Activated naive CD8-positive, alpha-beta T cell treated with anti-CD3 and anti-CD28 coated beads for 36 hours (primary cell): ENCODE measurements around the gene SLC26A11. TPM values are rescaled to one million over a fixed set of nuclear protein-coding genes. Genes with fewer than 3 reads are reported as not detected.

Experiments
- DNase-seq: peaks from one replicate; pipeline ENCODE4 v3.0.0; 2021
- H3K27ac Mint-ChIP-seq: one replicate; pipeline ENCODE4 v1.8.0; 2022; ENCODE audit warnings: mild to moderate bottlenecking, moderate library complexity, mixed read lengths
- H3K27me3 Mint-ChIP-seq: one replicate; pipeline ENCODE4 v1.8.0; 2022; ENCODE audit warnings: mild to moderate bottlenecking, mixed read lengths
- H3K36me3 Mint-ChIP-seq: one replicate; pipeline ENCODE4 v1.8.0; 2021; ENCODE audit warnings: mild to moderate bottlenecking, mixed read lengths
- H3K4me1 Mint-ChIP-seq: one replicate; pipeline ENCODE4 v1.8.0; 2021; ENCODE audit warnings: mixed read lengths
- H3K4me3 Mint-ChIP-seq: one replicate; pipeline ENCODE4 v1.8.0; 2022; ENCODE audit warnings: mild to moderate bottlenecking, moderate library complexity, mixed read lengths
- H3K9me3 Mint-ChIP-seq: one replicate; pipeline ENCODE4 v1.8.0; 2022; ENCODE audit warnings: mixed read lengths
- total RNA-seq, 2 experiments: library from RNA; stranded (reverse); gene quantifications; one replicate each; pipeline ENCODE4 v1.2.3, GENCODE V29; 2021

The SLC26A11 gene
- total RNA-seq, 2 experiments from 2014 or later, result 1.7 to 2.3 TPM

DNA sequence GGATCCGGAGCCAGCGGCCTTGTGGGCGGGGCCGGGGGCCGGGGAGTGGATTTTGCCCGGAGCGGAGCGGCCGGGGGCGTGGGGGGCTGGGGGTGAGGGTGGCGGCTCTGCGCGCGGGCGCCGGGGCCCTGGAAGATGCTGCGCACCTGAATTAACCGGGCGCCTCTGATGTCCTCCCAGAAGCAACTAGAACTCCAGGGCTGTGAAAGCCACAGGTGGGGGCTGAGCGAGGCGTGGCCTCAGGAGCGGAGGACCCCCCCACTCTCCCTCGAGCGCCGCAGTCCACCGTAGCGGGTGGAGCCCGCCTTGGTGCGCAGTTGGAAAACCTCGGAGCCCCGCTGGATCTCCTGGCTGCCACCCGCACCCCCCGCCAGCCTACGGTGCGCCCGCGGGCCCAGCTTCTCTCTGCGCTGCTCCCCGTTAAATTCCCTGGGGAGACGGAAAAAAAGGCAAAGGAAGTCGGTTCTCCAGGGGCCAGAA lies 549 bp downstream of the SLC26A11 start:
- H3K4me1 Mint-ChIP-seq, result peaks cover 29% of the 10 kb centered on the region
- H3K27ac Mint-ChIP-seq, result no peak overlapping the region
- no peak for DNase-seq
- H3K4me3 Mint-ChIP-seq, result peak overlapping the region; percentile 61
- H3K9me3 Mint-ChIP-seq, result no peaks in the 10 kb centered on the region
- H3K27me3 Mint-ChIP-seq, result no peaks in the 10 kb centered on the region
- H3K36me3 Mint-ChIP-seq, result peaks cover 2% of the 10 kb centered on the region

DNA sequence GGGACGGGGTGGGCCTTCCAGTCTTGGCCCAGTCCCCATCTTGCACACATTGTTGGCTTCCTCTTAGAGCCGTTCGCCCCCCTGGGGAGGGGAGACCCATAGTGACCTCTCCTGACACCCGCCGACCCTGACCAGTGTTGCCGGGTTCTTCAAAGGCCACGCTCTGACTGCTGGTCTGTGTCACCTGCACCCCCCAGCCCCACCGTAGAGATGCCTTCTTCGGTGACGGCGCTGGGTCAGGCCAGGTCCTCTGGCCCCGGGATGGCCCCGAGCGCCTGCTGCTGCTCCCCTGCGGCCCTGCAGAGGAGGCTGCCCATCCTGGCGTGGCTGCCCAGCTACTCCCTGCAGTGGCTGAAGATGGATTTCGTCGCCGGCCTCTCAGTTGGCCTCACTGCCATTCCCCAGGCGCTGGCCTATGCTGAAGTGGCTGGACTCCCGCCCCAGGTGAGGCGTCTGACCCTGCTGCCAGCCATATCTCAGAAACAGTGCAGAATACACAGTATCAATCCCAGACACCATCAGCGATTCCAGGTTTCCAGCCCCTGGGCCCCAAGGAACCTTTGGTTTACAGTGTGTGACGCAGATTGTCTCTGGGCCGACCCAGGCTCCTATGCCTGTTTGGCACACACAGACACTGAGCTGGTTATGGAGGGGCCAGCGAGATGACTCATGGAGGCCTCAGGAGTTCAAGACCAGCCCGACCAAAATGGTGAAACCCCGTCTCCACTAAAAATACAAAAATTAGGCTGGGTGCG lies 1.3 kb downstream of the SLC26A11 start:
- Mint-ChIP-seq H3K27ac (no peak overlapping the region), H3K36me3 (peaks cover 2% of the 10 kb centered on the region), H3K27me3 (no peaks in the 10 kb centered on the region), H3K9me3 (no peaks in the 10 kb centered on the region), H3K4me3 (peak overlapping the region; percentile 61), H3K4me1 (peaks cover 29% of the 10 kb centered on the region)
- DNase-seq, result no peak

GRCh38 chr17:80222376-80223141 lies 2.3 kb downstream of the SLC26A11 start:
- Mint-ChIP-seq H3K9me3 (no peaks in the 10 kb centered on the region), H3K4me3 (no peak overlapping the region), H3K4me1 (peaks cover 24% of the 10 kb centered on the region), H3K27me3 (no peaks in the 10 kb centered on the region), H3K27ac (no peak overlapping the region), H3K36me3 (peaks cover under 1% of the 10 kb centered on the region)
- no peak for DNase-seq

DNA sequence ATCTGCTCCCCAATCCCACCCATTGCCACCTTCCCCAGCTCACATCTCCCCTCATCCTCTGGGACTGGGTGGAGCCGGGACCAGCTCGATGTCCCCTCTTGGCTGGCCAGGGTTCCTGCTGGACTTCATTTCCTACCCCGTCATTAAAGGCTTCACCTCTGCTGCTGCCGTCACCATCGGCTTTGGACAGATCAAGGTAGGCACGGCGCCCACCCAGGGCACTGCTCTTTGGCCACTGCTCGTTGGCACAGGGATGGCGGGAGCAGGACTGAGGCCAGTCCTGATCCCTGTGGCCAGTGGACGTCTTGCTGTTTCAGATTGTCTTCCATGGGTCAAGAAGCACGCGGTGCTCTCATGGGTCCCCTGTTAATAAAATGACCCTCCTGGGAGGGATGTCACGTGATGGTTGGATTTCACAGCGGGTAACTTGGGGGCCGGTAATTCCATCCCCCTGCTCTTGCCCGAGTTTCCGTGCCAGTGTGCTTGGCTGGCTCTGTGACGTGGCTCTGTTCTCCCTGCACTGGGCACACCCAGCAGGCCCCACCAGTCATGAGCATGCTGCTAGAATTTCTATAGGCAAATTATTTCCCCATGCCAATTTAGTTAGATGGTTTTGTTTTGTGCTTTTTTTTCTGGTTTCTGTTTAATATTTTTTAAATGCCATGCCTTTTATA lies 3.1 kb downstream of the SLC26A11 start:
- Mint-ChIP-seq H3K9me3 (no peaks in the 10 kb centered on the region), H3K4me3 (no peak overlapping the region), H3K4me1 (peaks cover 21% of the 10 kb centered on the region), H3K27me3 (no peaks in the 10 kb centered on the region), H3K36me3 (no peaks in the 10 kb centered on the region), H3K27ac (no peak overlapping the region)
- DNase-seq, result no peak

DNA sequence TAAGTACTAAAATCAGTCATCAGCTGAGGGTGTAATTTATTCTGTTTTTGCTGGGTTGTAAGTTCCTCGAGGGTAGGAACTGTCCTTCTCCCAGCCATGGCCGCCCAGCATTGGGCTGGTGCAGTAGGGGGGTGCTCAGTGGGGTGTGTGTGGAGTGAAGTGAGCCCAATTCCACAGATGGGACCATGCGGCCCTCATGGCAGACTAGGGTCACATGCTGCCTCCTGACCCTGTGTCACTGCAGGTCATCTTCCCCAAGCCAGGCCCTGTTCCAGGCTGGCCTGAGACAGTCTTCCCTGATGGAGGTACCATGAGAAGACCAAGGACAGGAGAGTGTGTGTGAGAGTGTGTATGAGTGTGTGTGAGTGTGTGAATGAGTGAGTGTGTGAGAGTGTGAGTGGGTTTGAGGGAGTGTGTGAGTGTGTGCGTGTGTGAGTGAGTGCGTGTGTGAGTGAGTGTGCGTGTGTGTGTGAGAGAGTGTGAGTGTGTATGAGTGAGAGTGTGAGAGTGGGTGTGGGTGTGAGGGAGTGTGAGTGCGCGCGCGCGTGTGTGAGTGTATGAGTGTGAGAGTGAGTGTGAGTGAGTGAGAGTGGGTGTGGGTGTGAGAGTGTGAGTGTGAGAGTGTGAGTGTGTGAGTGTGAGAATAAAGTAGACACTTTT lies 3.7 kb downstream of the SLC26A11 start:
- H3K27ac Mint-ChIP-seq, result no peak overlapping the region
- H3K36me3 Mint-ChIP-seq, result no peaks in the 10 kb centered on the region
- no peak overlapping the region for H3K4me3 Mint-ChIP-seq
- DNase-seq, result no peak
- H3K9me3 Mint-ChIP-seq, result no peaks in the 10 kb centered on the region
- peaks cover 14% of the 10 kb centered on the region for H3K4me1 Mint-ChIP-seq
- no peaks in the 10 kb centered on the region for H3K27me3 Mint-ChIP-seq

GRCh38 chr17:80224683-80225082 lies 4.5 kb downstream of the SLC26A11 start:
- DNase-seq, result no peak
- peaks cover 8% of the 10 kb centered on the region for H3K4me1 Mint-ChIP-seq
- no peaks in the 10 kb centered on the region for H3K27me3 Mint-ChIP-seq
- no peaks in the 10 kb centered on the region for H3K9me3 Mint-ChIP-seq
- H3K27ac Mint-ChIP-seq, result no peak overlapping the region
- H3K4me3 Mint-ChIP-seq, result no peak overlapping the region
- H3K36me3 Mint-ChIP-seq, result no peaks in the 10 kb centered on the region

DNA sequence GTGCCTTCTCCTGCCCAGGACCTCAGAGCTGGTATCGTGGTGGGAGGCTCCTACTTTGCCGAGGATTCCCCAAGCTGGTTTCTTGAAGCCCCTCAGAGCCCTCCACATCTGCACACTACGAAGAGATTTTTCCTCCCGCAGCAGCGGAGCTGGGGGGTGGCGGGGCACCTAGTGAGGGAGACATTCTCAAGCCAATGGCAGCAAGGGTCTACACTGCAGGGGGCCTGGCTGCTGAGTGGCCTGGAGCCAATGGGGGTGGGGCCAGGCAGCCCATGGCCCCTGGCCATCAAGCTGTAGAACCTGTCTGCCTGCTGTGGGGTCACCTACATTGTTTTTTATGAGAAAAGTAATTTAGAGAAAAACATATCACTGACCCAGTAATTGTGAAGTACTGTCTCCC lies 5.0 kb downstream of the SLC26A11 start:
- Mint-ChIP-seq H3K4me1 (peaks cover 5% of the 10 kb centered on the region), H3K27me3 (no peaks in the 10 kb centered on the region), H3K4me3 (no peak overlapping the region), H3K27ac (no peak overlapping the region), H3K9me3 (no peaks in the 10 kb centered on the region), H3K36me3 (no peaks in the 10 kb centered on the region)
- DNase-seq, result no peak

DNA sequence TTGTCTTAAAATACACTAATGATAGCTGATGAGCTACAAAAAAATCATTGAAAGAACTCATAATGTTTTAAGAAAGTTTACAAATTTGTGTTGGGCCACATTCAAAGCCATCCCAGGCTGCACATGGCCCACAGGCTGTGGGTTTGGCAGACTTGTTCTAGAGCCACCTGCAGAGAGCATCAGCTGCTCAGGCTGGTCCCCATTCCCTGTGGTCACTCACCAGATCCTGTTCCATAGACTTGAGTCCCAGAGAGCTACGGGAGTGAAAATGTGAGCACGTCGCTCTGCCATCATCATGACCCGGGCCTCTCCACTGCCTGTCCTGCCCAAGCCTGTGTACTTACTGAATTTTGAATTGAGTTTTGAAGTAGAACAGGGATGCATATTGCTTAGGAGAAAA lies 6.9 kb downstream of the SLC26A11 start:
- no peak overlapping the region for H3K27ac Mint-ChIP-seq
- no peak overlapping the region for H3K4me3 Mint-ChIP-seq
- peaks cover 7% of the 10 kb centered on the region for H3K36me3 Mint-ChIP-seq
- no peak for DNase-seq
- H3K27me3 Mint-ChIP-seq, result no peaks in the 10 kb centered on the region
- peaks cover 5% of the 10 kb centered on the region for H3K4me1 Mint-ChIP-seq
- H3K9me3 Mint-ChIP-seq, result peaks cover 2% of the 10 kb centered on the region

GRCh38 chr17:80227666-80228065 lies 7.4 kb downstream of the SLC26A11 start:
- Mint-ChIP-seq H3K4me3 (no peak overlapping the region), H3K36me3 (peaks cover 11% of the 10 kb centered on the region), H3K4me1 (peaks cover 5% of the 10 kb centered on the region), H3K9me3 (peaks cover 5% of the 10 kb centered on the region), H3K27me3 (no peaks in the 10 kb centered on the region), H3K27ac (no peak overlapping the region)
- DNase-seq, result no peak

- H3K4me3 Mint-ChIP-seq, result no peak overlapping the region
- peaks cover 16% of the 10 kb centered on the region for H3K36me3 Mint-ChIP-seq
- H3K4me1 Mint-ChIP-seq, result peaks cover 5% of the 10 kb centered on the region
- H3K9me3 Mint-ChIP-seq, result peaks cover 10% of the 10 kb centered on the region
- H3K27me3 Mint-ChIP-seq, result no peaks in the 10 kb centered on the region
- no peak for DNase-seq
- no peak overlapping the region for H3K27ac Mint-ChIP-seq
Measured at GRCh38 chr17:80228477-80228876, 8.2 kb downstream of the SLC26A11 start.

GRCh38 chr17:80229011-80229410 lies 8.8 kb downstream of the SLC26A11 start:
- DNase-seq, result no peak
- no peak overlapping the region for H3K27ac Mint-ChIP-seq
- H3K9me3 Mint-ChIP-seq, result peaks cover 12% of the 10 kb centered on the region
- no peaks in the 10 kb centered on the region for H3K27me3 Mint-ChIP-seq
- peaks cover 20% of the 10 kb centered on the region for H3K36me3 Mint-ChIP-seq
- no peak overlapping the region for H3K4me3 Mint-ChIP-seq
- peaks cover 3% of the 10 kb centered on the region for H3K4me1 Mint-ChIP-seq

DNA sequence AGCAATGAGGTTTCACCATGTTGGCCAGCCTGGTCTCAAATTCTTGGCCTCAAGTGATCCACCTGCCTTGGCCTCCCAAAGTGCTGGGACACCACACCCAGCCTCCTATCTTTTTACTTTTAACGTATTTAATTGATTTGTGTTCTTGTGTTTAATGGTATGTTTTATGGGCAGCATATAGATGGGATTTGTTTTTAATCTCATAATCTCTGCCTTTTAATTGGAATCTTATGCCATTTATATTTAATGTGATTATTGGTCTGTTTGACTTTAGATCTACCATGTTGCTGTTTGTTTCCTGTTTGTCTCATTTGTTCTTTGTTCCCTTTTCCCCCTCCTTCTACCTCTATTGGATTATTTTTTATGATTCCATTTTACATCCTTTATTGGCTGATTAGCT lies 12.2 kb downstream of the SLC26A11 start:
- no peak for DNase-seq
- Mint-ChIP-seq H3K36me3 (peaks cover 28% of the 10 kb centered on the region), H3K27ac (no peak overlapping the region), H3K27me3 (no peaks in the 10 kb centered on the region), H3K9me3 (peaks cover 15% of the 10 kb centered on the region), H3K4me1 (no peaks in the 10 kb centered on the region), H3K4me3 (no peak overlapping the region)

GRCh38 chr17:80233202-80233601 lies 13.0 kb downstream of the SLC26A11 start:
- Mint-ChIP-seq H3K4me3 (no peak overlapping the region), H3K4me1 (no peaks in the 10 kb centered on the region), H3K9me3 (peaks cover 15% of the 10 kb centered on the region), H3K27ac (no peak overlapping the region), H3K36me3 (peaks cover 28% of the 10 kb centered on the region), H3K27me3 (no peaks in the 10 kb centered on the region)
- DNase-seq, result no peak

DNA sequence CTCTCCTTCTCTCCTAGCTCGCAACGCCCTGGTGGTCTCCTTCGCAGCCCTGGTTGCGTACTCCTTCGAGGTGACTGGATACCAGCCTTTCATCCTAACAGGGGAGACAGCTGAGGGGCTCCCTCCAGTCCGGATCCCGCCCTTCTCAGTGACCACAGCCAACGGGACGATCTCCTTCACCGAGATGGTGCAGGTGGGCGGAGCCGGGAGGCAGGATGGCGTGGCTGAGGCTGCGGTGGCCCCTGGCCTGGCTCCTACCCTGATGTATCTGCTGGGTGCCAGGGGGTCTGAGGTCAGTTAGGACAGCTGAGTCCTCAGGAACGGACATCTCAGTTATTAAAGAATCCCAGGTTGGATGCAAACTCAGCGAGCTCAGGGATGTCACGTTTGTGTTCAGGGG lies 16.7 kb downstream of the SLC26A11 start:
- Mint-ChIP-seq H3K36me3 (peaks cover 23% of the 10 kb centered on the region), H3K27me3 (no peaks in the 10 kb centered on the region), H3K4me1 (no peaks in the 10 kb centered on the region), H3K27ac (no peak overlapping the region), H3K9me3 (peaks cover 15% of the 10 kb centered on the region), H3K4me3 (no peak overlapping the region)
- no peak for DNase-seq

- H3K36me3 Mint-ChIP-seq, result peaks cover 20% of the 10 kb centered on the region
Measured at GRCh38 chr17:80237386-80237785, 17.2 kb downstream of the SLC26A11 start.

More at GRCh38 chr17:80237386-80237785, 17.2 kb downstream of the SLC26A11 start:
- Mint-ChIP-seq H3K9me3 (peaks cover 12% of the 10 kb centered on the region), H3K27me3 (no peaks in the 10 kb centered on the region), H3K4me1 (no peaks in the 10 kb centered on the region), H3K4me3 (no peak overlapping the region), H3K27ac (no peak overlapping the region)
- DNase-seq, result no peak
